Measurements from ENCODE around the gene SCFD2.

Gene SCFD2

DNA sequence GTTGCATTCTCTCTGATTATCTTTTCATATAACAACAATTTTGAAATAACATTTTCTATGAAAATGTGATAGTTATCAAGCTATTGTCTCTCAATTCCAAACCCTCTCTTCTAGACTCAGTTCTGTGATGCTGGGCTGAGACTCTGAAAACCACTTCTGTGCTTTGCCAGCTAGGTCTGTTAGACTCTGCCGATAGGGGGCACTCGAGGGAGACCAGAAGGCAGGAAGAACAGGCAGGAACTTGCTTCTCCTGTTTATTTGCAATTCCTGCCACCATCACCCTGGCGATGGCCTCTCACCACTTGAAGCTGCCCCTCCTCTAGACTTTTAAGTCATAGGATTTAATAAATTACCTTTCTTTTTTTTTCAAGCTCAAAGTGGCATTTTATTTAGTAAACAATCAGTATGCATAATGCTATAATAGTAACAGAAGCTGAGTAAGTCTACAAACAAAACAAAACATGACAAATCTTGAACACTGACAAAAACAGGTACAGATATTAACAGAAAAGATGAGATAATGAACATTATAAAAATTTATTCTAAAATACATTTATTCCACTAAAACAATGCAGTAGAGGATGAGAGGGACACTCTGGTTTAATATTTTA, 454.1 kb downstream of the SCFD2 start:
- DNase-seq = peak; percentile 78

DNA sequence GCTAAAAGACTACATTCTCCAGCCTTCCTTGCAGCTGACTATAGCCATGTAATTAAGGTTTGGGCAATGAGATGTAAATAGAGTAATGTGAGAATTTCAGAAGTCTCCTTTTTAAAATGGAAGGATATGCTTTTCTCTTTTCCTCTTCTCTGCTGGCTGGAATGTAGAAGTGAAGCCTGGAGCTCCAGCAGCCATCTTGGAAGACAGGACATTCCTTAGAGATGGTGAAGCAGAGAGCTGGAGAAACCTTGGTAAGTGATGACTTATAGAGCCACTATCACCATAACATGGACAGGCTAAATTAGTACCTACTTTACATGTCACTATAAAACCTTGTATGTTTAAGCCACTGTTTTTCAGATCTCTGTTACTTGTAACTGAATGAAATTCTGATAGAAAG, 455.7 kb downstream of the SCFD2 start:
- no peak for DNase-seq

DNA sequence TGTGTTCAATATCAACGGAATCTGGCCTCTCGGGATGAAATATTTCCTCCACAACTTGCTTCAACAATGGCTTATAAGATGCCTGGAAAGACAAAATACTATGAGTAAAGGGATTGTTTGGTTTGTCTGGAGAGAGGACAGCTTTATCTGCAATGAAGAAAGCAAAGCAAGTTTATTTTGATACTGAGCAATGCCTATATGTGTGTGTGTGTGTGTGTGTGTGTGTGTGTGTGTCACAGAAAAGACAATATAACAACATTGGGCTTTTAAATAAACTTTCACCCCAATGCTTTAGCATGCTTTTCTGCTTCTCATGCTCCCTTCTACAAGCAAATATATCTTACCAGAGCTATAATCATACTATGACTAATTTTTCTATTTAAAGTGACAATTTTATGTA, 458.4 kb downstream of the SCFD2 start:
- DNase-seq = no peak

DNA sequence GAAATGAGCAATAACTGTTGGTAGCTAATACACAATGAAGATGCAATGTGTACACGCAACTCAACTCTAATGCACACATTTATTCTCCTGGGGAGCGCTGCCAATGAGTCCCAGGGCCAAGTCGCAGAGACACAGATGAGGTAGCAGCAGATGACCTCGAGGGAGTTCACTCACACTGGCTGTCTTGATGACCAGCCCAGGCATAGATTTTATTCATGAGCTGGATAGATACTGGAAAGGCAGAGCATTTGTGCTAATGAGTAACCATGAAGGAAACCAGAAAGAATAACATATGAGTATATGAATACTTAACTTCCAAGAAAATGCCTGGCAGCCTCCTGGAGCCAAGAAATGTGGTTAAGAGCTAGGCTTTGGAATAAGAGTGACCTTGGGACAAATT, 461.4 kb downstream of the SCFD2 start:
- DNase-seq = no peak

DNA sequence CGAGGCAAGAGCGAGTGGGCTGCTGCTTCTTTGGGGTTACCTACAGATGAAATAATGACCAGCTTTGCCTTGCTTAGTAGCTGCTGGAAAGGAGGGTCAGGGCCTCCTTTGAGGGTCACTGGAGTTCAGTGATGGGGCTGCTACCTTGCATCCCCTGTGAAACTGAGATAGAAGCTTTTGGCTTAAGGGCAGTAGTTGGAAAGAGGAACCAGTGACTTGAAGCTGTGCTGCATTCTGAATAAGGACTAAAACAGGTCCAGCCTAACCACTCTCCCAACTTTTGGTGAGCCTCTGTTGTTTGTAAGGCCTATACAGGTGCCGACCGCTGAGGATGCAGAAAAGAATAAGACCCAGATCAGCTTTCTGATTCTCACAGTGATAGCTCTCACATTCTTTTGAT, 462.6 kb downstream of the SCFD2 start:
- no peak for DNase-seq

DNA sequence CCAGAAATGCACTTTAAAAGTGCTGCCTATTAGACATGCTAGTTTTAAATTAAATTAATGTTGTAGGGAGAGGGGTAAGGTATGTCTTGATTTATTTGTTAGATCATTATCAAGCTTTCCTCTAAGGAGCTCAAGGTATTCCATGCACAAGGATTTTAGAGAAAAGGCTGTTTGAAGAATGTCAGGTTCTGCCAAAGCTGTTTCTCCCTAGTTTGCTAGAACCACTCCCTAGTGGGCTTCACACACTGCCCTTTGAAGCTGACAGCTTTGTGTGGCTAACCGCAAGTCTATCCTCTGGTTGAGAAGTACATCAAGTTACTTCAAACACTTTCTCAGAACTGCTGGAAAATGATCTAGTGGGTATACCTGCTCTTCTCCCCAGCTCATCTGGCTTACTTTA, 471.4 kb downstream of the SCFD2 start:
- DNase-seq = no peak

DNA sequence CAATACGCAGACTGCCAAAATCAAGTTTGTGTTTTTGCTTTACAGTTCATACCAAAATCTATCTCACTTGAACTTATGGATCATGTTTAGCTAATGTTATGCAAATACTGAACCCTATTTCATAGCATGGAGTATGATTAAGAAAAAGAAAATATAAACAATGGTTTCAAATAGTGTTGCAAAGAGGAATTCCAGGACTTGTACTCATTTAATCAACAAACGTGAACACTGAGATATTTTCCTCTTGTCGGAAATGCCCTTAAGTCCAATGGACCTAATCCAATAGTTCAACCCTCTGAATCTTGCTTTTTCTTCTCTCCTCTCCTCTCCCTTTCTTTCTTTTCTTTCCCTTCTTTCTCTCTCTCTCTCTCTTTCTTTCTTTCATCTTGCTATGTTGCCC, 473.0 kb downstream of the SCFD2 start:
- DNase-seq = no peak

DNA sequence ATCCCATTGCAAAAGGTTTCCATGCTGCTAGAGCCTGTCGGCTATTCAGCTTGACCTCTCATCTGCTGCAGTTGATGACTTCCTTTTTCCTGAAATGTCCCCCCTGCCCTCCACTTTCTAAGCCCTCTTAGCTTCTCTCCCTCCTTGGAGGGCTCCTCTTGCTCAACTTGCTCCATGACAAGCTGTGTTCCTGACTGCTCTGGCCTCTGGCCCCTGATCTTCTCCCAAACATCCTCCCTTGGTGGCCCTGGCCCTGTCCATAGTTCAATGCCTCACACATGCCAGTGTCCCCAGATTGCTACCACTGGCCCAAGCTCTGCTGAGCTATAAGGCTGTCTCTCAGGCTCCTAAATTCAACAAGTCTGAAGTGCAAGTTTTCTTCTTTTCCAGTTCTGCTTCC, 474.1 kb downstream of the SCFD2 start:
- DNase-seq = no peak

DNA sequence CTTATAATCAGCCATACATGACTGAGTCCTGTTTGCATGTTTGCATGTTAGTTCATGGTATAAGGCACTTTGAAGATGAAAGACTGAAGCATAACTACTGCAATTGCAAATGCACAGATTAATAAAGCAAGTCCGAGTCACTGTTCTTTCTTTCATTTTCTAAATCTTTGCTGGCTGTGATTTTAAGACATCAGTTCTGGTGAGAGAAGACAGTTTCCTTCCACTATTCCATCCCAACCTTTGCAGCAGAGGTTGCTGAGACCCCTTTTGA, 475.4 kb downstream of the SCFD2 start:
- no peak for DNase-seq

DNA sequence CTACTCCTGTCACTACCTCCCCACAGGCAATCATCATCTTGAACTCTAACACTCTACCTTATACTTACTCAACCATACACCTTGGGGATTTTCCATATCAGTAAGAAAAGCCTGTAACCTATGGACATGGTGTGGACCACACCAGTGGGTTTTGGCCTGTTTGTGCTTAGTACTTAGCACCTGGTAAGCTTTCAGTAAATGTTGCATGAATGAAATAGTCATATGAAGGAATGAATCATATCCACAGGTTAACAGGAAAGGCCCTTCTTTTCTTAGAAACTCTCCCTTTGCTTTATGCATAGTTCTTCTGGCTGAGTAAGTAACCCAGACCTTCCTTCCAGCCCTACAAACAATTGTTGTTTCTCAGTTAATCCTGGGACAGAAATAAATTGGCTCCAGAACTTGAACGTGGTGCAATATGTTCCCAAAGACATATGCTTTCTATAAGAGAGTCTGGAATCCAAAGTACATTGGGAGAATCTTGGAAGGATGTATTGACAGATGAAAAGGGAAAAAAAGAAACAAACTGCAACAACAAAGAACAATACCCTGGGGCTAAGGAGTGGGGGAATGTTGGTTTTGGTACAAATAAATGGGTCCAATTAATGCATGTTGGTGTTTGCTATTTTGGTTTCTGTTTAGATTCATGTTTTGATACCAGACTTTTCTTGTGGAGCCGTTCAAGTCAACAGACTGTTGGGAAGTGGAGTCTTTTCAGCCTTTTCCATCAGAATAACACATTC, 475.9 kb downstream of the SCFD2 start:
- DNase-seq = no peak

DNA sequence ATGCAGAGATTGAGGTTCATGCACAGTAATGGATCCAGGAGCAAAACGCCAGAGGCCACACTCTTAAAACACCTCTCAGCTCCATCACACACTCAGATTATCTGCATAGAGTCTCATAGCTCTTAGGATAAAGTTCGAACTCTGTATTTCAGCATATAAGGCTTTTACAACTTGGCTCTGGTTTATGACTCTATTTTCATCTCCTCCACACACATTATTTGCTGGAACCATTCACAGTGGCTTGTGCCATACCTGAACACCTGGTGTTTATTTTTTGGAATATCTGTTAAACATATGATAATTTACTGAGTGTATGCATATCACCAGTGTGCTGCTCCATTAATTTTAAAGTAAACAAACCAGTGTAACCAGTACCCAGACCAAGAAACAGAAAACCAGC, 476.5 kb downstream of the SCFD2 start:
- no peak for DNase-seq

DNA sequence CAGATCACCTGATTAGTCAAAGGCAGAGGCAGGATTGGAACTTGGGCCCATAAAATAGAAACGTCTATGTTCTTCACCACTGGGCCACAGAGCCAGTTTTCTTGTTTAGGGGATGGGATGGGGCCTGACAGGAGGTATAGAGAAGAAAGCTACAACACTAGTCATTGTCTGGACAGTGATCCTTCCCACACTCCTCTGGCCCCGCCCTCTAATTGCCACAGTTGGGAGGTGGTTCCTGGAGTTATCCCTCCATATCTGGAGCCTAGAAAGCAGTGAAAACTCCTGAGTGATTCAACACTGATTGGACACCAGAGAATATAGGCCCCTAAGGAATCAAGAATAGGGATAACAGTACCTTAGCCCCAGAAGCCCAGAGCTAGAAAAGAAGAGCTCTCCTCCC, 480.9 kb downstream of the SCFD2 start:
- DNase-seq = no peak

DNA sequence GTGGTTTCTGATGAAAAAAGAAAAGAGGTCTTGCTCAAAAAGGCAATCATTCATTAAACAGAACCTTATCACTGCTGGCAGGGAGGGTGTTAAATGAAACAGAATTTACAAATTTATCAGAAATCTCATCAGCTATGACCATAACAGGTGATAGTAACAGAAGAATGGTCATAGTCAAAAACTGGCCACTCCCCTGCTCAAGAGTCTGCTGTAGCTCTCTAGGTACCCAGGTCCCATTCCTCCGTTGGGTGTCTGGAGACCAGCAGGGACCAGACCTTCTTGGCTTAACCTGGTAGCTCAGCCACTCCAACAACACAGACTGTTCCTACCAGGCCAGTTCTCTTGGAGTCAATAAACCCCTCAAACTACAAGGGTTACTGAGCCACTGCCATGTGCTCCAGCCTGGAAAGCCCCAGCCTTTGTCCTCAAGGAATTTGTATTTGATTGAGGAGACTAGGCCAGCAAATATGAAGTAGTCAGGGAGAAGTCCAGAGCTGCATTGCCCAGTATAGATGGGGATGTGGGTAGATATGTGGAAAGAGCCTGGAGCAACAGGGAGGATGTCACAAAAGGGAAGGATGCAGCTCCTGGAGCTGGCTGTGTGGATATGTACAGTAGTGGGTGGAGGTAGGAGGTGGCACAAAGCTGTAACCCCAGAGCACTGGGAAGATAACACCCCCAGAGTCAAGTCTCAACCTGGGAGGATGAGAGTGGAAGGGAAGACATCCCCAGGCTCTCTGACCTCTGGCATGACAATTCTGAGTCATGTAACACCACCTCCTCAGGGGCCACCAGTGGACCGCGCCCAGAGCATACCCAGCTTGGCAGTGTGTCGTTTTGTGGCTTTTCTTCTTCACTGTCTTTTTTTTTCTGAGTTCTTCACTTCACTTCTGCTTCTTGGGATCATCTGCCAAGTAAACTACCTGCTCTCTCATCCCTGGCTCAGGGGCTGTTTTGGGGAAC, 481.9 kb downstream of the SCFD2 start:
- no peak for DNase-seq

DNA sequence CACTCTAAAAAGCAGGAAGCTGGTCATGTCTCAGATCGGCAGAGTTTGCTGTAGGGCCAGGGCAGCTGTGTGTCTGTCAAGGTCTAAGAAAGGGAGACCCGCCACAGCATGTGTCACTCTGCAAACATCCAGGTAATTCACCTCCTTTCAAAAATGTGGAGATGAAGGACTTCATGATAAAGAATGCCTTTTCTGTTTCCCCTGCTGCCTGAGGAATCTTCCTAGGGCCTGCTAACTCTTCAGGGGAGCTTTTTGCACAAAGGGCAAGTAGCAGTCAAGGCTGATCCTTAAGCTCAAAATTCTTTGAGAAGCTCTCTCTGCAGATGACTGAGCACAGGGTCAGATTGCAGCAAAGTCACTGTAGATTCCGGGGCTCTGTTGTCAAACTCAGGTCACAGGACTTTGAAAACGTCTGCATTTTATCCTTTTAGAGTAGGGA, 482.7 kb downstream of the SCFD2 start:
- no peak for DNase-seq

DNA sequence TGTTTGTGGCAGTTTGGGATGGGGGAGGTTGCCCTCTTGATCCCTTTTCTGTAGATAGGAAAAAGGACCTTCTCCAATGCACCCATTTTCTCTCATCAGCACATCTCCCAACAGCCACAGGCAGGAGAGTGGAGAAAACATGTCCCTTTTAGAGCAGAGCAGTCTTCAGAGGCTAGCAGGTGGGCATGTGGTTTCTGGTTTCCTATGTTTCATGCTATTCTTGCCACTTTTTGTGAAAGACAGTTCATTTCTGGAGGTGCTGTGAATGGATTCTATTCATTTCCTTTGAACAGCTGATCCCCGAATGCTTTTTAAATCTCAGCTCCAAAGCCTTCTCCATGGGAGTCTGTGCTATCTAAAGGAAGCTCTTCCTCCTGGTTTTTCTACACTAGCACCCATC, 484.9 kb downstream of the SCFD2 start:
- DNase-seq = no peak

DNA sequence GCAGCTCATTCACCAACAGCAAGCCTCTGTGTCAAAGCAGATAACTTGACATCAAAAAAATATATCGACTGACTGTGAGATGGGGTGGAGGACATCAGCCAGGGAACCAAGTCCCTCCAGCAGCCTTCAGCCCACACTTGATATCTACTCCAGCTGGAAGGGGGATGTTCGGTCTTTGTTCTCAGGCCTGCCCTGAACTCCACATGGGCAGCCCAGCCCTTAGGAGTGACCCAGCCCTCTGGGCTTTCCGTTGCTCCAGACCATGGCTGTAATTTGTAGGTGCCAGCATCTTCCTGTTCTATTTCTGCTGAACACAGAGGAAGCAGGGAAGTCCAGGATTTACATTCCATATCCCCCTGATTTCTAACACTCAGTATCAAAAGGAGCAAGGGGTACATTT, 486.4 kb downstream of the SCFD2 start:
- no peak for DNase-seq

DNA sequence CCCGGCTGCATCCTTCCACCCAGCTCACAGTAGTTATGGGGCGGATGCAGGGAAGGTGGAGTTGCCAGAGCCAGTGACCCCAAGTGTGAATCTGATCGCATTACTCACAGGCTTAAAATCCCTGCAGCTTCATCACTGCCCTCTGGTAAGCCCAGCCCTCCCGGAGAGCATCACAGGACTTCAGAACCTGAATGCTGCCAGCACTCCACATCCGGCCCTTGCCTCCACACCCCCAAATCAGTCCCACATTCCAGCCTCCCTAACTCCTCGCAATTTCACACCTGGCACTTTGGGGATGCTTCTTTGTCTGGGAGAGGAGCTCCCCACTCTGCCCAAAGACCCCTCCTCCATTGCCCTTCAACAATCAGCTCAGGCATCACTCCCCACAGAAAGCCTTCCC, 488.2 kb downstream of the SCFD2 start:
- DNase-seq = no peak

DNA sequence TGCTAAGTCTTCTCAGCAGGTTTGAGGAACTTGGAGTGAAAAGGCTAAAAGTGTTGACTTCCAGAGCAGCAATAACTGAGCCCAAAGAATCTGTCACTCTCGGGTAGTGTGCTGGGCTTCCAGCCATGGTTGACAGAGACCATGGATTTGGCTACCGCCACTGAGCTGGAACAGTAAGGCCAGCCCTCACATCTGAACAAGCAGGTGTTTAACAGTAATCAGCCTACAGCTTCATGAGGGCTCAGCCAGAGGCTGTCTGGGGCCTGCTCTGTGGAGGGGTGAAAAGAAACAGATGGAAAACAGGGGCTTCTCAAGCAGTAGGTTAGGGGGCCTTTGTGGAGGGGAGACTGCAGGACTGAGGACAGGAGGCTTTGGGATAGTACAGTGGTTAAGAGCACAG, 488.8 kb downstream of the SCFD2 start:
- no peak for DNase-seq

DNA sequence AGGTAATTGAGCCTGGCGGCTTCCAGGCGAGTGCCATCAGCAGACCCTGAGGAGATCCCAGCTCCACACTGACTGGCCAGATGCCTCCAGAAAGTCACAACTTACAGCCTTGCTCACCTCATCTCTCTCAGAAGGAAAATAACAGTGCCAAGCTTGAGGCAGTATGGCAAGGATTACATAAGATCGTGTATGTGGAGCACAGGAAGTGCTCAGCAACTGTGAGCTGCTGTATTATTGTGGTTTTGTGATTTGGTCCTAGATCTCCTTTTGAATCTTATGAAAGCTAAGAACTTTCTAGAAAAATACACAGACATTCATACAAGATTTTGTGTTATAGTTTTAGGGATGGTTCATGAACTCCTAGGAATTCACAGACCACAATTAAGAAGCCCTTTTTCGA, 489.8 kb downstream of the SCFD2 start:
- DNase-seq = no peak

DNA sequence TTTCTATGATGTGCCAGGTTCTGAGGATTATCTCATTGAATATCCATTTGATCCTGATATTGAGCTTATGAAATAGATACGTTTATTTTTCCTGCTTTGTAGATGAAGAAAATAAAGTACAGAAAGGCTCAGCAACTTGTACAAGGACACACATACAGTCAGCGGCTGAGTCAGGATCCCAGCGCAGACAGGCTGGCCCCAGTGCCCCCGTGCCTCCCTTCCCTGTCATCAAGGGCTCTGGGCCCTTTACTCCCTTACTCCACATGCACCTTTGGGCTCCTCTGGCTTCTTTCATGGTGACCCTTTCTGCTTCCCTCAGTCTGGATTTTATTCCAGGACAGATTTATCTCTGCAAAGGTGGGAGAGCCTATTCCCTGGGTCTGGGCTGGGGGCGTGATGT, 490.9 kb downstream of the SCFD2 start:
- DNase-seq = no peak

DNA sequence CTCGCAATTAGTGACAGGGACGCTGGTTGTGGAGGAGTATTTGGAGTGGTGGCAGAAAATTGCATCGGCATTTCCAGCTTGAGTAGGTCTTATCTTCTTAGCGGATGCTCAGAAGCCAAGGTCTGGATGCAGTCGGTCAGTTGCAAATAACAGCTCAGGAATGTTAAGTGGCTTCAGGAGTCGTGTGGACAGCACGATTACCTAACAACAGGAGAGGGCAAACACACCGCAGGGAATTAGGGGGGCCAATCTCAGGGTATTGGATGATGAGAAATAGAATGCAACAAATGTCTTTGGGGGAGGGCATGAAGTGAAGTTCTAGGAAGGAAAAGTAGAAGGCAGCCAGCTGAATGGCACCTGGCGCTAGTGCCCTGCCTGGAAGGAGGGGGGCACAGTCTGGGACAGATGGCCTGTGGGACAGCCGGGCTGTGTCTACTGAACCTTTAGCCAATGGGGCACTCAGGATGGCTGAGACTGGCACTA, 492.0 kb downstream of the SCFD2 start:
- no peak for DNase-seq

DNA sequence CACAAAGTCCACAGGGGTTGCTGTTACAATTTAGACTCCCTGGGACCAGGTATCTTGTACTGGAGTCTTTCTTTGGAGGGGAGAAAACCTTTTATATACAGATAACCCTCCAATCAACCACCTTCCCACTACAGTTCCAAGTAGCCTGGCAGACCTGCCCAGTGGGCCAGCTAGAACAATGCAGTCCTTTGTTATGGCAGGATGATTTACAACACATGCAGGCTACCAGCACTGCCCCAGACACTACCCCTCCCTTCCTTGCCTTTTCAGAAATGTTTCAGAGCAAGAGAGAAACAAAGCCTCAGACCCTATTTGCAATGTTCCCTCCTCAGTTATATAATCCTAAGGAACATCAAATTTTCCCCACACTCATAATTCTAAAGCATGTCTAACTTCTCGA, 492.7 kb downstream of the SCFD2 start:
- no peak for DNase-seq

DNA sequence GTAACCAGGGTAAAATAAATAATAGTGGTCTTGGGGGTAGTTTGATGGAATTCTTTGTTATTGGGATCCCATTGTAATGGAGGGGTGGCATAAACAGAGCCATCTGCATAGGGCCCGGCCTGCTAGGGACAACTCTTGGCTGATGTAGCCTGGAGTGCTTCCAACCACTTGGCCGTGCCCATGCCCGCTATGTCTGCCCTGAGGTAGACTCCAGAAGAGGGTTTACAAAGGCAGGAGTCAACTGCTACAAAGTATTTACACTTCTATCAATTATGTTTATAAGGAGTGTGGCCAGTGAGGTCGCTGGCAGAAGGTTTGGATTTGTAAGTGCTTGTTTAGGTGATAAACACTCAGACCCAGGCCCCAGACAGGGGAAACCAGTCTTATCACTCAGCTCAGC, 495.6 kb downstream of the SCFD2 start:
- DNase-seq = no peak

DNA sequence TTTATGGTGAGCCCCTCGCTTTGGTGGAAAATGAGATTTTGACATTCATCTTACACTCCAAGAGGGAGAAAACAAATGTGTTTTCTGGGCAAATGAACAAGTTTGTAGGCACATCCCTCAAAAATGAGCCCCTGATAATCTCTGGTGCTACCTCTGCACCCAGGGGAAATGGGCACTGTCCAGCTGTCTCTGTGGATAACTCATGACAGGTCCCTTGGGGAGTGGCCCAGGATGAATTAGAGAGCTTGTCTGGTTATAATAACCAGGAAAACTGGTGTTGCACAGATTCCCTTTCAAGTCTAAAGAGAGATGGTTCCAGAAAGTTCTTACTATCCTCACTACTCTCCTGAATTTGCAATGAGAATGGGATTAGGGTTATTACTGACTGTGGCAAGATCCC, 496.2 kb downstream of the SCFD2 start:
- no peak for DNase-seq
